GM21381 (cell line): ENCODE measurements around the gene ABLIM1.

Experiments used
- ATAC-seq: cut with Tn5 transposase; IDR thresholded peaks from one replicate; pipeline ENCODE4 v1.9.1; 2021; ENCODE audit warnings: mild to moderate bottlenecking, moderate library complexity; ENCODE audit not compliant: unreplicated experiment

Gene ABLIM1

DNA sequence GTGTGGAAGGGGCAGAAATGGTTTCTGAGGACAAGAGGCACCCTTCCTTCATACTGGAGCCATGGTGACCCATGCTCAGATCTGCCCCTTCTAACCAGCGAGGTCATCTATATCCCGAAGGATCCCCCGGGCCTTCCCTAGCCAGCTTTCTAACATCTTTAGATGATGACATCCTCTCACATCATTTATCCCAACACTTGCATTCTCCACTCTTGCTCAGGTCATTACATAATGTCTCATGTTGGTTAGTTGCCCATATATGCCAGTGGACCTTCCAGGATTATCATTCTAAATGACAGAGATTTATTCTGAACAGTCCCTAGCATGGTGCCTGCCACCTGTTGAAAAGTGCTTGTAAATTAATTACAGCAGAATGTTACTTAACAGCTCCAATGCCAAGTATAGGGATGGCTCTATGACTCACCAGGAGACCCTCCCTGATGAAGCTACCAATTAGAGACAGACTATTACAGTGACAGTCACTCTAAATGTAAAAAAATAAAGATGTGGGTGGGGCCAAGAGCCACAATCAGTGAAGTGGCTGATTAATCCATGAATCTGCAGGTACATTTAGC, 22.6 kb upstream of the ABLIM1 start:
- no peak for ATAC-seq

DNA sequence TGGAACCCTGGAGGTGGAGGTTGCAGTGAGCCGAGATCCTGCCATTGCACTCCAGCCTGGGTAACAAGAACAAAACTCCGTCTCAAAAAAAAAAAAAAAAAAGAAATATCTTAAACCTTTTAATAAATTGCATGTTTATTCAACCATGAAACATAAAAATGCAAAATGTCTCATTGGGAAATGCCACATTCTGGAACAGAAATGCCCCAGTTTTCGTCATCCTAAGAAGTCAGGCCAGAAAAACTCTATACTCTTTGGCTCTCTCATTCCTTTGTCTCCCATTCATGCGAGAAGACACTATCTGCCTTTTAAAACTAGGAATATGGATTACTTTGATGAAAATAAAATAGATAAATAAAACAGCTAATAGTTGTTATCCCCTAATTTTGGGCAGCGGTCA, 21.5 kb upstream of the ABLIM1 start:
- ATAC-seq: no peak

DNA sequence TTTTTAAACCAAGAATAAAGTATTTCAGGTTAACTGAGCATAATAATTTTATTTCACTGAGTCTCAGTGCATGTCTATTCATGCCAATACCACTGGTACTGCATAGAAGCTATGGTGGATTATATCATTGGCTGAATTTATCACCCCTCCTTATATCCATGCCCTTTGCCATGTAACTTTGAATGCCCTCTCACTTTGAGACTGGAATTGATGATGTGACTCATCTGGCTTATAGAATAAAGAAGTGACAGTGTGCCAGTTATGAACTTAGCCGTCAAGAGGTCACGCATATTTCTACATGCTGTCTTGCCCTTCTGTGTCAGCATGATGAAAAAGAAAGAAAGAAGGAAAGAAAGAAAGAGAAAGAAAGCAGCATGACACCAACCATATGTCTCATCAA, 20.7 kb upstream of the ABLIM1 start:
- ATAC-seq: no peak

DNA sequence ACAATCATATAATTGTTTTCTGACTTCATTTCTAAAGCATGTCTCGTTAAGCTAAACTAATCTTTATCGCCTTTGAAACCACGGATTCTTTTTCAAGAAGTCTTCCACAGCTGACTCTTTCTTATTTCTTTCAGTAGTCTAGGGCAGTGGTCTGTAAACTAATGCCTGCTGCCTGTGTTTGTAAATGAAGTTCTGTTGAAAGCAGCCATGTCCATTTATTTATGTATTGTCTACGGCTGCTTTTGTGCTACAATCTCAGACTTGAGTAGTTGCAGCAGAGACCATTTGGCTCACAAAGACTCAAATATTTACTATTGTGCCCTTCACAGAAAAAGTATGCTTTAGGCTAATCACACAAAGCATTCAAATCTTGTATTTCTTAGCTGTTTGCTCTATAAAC, 20.3 kb upstream of the ABLIM1 start:
- no peak for ATAC-seq

DNA sequence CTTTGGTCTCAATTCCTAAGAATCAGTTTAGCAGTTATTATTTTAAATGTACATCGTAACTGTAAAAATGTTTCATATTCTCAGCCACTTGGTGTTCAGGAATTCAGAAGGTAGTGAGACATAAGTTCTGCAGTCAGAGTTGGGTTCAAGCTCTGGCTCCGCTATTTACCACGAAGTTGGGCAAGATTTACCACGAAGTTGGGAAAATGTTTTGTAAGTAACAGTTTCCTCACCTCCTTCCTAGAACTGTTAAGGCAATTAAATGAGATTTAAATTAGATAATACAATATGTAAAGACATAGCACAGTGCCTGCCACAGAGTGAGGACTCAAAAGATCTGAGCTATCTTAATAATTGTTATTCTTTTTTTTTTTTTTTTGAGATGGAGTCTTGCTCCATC, 16.3 kb upstream of the ABLIM1 start:
- no peak for ATAC-seq

DNA sequence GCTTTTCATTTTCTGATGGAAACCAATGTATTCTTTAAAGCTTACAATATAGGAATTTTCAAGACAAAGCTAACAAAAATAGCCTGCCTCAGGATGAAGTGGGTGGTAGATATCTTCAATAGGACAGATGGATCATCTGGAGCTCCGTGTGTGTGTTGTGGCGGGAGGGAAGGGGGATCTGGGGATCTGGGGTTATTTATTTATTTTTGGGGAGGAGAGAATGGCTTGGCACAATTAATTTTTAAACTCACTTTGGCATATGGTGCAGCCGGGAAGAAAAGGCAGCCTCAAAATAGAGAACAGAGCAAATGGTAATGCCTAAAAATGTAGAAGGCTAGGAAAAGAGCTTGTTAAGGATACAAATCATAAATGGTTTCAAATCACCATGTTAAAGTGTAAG, 11.6 kb upstream of the ABLIM1 start:
- ATAC-seq: no peak

DNA sequence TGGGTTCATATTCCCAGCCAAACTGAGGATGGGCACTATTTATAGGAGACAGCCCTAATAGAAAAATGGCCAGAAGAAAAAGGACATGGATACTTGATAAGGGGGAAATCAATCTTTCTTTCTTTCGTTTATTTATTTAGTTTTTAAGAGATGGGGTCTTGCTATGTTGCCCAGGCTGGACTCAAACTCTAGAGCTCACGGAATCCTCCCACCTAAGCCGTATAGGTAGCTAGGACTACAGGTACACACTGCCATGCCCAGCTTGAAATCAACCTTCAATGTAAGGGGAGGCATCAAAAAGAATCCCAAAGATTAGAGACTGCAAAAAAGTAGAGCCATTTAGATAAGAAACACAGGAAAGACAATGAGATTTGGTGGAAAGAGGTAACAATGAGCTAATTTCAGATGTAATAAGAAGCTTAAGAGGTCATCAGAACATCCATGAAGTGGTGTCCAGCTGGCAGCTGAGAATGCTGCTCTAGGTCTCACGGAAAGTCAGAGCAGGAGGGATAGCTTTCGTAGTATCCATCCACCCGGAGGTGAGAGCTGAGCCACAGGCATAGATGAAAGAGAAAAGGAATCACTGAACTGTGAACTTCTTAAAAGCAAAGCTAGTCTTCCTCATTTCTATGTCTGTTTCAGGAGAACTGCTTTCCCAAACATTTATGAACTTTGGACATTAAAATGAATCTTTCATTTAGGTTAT, 10.5 kb upstream of the ABLIM1 start:
- no peak for ATAC-seq

DNA sequence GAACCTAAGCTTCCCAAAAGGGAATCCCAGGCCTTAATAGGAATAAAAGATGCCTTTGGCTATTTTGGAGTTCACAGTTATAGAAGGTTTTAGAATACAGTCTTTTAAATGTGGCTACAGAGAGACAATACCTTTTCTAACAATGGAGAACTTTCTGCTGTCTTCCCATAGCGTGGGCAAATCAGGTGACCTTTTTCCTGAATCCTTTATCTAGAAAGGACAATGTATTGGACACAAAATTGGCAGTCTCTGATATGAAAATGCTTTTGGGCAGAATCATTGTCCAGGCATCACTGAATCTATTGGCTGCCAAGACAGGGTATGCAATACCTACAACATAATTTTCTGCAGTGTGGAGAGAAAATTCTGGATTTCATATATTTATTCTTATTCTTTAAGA, 7.8 kb upstream of the ABLIM1 start:
- ATAC-seq: no peak

DNA sequence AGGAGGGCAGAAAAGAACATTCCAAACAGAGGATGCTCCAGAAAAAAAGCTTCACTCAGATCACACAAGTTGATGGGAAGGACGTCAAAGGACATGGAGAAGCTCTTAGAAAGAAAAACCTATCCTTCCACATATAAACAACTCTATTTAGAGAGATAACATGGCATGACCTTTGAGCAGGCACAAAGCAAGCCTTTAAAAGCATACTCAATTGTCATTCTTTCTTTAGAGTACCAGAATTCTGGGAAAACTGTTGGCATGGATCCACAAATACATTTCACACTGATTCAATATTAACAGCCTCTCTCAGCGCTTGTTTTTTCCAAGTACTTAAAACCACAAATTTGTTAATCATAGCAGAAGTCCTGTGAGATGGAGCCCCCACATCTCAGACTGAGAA, 7.3 kb upstream of the ABLIM1 start:
- ATAC-seq: no peak

DNA sequence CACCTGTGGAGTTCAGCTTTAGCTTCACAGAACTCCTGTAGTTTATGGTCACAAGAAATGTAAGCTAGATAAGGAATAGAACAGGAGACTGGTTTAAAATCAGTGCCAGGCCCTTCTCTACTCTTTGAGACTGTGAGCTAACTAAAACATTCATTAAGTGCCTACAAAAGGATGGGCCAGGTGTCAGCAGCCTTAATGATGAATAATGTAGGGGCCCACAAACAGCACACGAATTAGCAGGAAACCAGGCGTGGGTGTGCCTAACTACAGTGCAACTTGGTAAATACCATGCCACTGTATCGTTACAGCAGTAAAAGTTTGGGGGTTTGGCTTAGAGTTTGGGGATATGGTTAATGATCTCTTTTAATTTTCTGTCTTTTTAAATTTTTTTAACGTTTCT, 6.1 kb upstream of the ABLIM1 start:
- ATAC-seq: no peak

DNA sequence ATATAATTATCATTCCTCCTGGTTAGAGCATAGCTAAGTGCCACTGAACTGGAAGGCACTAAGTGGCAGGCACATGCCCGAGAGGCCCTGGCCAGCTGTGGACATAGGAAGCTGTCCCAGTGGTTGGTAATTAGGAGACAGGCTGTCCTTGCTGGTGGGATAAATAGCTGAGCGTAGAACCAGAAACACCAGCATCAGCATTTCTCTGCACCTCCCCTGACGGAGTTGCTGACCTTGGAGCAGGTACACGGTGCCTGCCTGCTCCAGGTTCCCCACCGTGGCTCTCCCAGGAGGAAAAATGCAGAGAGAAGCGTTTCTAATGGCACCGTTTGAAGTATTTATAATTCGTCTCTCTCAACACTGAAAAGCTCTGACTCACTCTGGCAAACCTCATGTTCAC, 5.6 kb upstream of the ABLIM1 start:
- ATAC-seq: no peak

DNA sequence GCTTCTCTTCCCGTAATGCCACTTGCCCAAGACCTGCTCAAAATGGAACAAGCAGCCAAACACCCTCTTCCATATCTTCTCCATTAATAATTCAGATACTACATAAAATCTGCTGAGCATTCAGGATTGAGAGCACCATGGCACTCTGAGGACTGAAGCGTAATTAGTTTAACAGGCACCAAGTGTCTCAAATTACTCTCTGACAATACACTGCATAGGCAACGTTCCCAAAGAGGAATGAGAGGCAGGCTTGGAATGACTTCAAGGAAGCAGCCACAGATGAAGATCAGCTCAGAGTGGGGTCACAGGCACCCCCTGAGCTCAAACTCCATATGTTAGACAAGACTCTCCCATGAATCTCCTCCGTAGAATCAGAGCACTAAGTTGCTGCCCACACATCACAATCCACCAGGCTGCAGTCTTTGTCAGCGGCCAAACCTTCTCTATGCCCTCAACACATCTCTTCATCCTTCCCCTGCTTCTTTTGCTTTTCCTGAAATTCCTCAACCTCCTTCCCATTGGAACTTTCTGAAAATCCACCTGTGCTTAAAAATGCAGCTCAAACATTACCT, 4.7 kb upstream of the ABLIM1 start:
- no peak for ATAC-seq

DNA sequence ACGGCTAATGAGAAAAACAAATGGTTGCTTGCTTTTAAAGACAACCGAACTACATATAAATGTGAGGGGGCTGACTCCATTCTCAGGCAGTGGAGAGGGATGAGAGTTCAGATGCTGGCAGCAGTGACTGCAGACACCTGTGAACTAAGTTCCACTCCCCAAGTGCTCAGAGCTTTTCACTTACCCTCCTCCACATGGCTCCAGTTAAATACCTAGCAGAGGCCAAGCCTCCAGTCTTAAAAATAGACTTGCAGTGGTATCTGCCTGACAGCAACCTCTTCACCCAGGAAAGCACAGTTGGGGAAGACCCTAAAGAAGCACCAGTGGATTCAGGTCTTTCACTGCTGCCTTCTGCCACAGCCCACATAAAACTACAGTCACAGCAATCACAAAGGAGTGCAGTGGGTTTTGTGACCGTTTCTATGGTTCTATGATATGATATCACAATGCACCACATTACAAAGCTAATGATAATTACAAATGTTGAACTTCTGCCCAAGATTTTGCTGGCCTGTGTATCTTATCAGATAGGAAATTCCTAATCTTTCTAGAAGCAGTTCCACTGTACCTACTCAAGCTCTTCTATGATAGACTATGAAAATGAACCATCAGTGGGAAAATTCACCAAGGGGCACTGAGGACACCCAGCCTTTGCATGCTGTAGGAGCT, 3.3 kb upstream of the ABLIM1 start:
- no peak for ATAC-seq

DNA sequence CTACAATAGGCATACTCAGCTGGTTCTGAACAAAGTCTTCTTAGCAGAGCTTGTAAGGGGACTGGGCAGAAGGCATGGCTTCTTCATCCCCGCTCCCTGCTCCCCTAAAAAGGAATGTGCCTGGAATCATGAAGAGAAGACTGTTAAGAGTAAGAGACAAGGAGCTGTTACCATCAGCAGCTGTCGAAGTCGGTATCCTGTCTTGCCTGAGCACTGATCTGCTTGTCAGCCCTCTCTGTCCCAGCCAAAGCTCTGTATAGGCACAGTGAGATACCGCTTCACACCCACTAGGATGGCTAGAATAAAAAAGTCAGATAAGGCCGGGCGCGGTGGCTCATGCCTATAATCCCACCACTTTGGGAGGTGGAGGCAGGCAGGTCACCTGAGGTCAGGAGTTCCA, 2.4 kb downstream of the ABLIM1 start:
- no peak for ATAC-seq

DNA sequence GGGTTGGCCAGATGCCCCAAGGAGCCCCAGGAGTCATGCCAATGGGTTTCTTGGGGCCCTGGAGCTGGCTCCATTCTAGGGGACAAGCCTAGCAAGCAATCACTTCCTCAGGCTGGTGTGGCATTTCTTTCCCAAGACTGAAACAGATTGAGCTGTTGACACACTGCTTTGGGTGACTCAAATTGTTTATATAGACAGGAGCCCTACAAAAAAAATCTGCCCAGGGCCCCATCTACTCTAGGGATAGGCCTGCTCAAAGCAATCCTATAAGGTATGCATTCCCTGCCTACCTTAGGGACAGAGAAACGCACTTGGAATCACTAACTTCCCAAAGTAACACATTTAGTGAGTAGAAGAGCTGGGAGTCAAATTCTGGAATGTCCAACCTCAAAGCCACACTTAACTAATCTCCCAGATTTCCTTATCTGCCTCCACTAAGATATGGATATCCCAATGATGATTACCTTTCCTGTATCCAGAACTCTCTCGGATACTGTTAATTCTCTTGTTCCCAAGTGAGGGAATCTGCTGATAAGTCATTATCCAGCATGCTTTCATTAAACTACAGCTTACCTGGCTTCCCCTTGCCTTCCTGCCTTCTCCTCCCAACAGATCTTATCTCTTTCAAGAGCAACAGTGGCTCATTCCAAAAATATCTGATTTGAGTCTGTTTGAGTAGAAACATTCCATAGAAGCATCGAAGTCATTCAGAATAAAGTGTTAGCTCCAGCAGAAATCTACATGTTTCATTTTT, 3.1 kb downstream of the ABLIM1 start:
- ATAC-seq: no peak

DNA sequence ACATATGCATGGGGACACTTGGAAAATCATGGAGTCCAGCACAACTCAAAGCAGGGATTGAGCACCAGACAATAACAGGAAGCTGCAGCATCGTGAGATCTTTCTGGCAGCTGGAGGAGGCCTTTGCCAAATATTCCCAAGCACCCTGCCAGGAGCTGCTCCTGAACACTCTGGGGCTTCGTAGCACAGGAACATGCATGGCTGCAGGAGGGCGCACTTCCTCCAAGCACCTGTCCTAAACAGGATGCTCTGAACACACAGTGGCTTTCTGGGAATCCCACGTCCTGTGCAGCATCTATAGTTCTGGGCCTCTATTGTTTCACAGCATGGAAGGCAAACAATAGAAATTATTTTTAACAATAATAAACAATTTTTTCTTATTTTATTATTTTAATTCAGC, 4.1 kb downstream of the ABLIM1 start:
- ATAC-seq: no peak

DNA sequence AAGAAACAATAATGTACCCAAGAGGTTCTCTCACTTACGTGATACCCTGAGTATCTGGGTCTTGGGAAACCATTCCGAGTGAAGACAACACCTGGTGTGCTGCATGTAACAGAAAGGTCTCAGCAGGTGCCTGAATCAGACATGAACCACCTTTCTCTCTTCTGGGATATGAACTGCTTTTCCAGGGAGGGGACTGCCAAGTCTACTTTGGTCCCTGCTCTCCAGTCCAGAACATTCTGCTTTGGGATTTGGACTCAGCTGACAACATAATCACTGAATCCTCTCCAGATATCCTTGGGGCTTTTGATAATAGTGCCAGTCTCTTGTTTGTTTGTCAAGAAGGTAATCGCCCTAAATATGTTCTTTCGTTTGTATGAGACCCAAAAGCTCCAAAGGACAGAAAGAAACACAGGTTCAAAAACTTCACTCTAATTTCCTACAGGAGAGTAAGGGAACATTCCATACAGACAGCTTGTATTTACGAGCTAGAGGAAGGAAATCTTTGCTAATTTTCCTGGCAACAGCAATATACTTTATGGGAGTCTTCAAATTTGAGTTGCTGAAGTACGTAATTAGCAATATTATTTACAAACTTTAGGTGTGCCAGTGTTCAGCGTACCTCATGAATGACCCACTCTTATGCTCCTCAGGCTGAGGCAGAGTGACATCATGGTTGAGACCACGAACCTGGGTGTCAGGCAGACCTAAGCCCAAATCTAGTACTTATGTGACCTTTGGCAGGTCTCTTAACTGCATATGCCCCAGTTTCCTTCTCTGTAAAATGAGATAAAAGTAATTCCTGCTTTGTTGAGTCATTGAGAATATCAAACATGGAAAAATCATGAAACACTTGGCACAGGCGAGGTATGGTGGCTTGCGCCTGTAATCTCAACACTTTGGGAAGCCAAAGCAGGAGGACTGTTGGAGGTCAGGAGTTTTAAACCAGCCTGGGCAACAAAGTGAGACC, 5.4 kb downstream of the ABLIM1 start:
- no peak for ATAC-seq

DNA sequence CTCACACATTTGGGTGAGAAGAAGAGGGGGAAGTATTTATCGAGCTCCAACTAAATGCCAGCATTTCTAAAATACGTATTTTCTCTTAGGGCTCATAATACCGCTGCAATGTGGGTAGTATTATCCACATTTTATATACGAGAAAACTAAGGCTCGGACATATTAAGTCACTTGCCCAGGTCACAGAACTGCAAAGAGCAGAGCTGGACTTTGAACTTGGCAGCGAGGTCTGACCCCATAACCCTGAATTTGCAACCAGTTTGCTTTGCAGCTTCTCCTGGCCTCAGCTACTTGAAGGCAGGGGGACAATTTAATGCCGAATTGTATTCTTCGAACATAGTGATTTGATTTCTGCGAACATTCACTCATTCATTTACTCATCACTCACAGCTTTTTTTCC, 7.2 kb downstream of the ABLIM1 start:
- no peak for ATAC-seq

DNA sequence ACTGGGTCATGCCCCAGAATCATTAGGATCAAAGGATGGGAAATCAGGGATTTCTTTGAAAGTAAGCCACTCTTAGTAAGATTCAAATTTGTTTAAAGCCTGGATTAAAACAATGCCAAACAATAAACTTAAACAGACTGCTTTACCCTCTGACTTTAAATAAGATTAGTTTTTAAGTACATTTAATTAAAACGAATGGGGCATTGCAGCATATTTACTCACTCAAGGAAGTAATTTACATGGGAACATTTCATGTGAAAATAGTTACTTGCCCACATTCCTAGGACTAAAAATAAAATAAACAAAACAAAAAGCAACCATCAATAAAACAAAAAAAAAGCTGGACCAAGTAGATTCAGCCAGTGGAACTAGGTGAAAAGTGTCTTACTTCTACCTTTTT, 7.8 kb downstream of the ABLIM1 start:
- no peak for ATAC-seq

DNA sequence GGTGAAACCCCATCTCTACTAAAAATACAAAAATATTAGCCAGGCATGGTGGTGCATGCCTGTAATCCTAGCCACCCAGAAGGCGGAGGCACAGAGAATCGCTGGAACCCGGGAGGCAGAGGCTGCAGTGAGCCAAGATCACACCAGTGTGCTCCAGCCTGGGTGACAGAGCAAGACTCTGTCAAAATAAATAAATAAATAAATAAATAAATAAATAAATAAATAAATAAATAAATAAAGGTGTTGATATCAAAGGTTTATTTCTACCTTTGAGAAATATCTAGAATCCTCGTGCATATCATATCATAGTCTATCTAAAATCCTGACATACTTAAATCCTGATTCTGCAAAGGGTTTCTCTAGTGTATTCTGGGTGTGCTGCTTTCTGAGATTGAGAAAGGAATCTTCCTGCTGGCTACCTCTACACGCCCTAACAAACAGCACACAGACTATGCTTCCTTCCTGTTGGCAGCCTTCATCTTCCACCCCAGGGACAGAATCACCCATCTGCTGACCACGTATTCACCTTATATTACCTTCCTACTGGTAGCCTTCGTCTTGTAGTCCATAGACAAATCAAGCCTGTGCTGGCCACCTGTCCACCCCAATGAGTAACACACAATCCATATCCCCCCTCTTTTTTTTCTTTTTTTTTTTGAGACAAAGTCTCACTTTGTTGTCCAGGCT, 8.7 kb downstream of the ABLIM1 start:
- no peak for ATAC-seq
